ENCODE measurements around the gene LHFPL3. TPM values are rescaled to one million over a fixed set of nuclear protein-coding genes. Genes with fewer than 3 reads are reported as not detected.

Gene LHFPL3
- total RNA-seq, 2 donors from 2014 or later = not detected

- no peak for ATAC-seq (ENCODE audit: insufficient number of reproducible peaks, low FRiP score, low read depth)
- DNase-seq (ENCODE audit: low spot score) = no peak
- no peaks in the 10 kb centered on the region for H3K9me3 ChIP-seq
- no peaks in the 10 kb centered on the region for H3K4me1 ChIP-seq (ENCODE audit: control insufficient read depth in 1 of 2, low read depth in 2 of 2)
- H3K27me3 ChIP-seq (replicated peaks; ENCODE audit: insufficient read depth) = no peaks in the 10 kb centered on the region
- no peak for TF ChIP-seq CTCF (IDR thresholded peaks at IDR 0.05)
- no peaks in the 10 kb centered on the region for H3K36me3 ChIP-seq
- H3K27ac ChIP-seq = no peak overlapping the region
- H3K4me3 ChIP-seq = no peak overlapping the region
Observed at GRCh38 chr7:104621321-104621720, 292.9 kb downstream of the LHFPL3 start.

GRCh38 chr7:104625956-104626355 lies 297.6 kb downstream of the LHFPL3 start:
- Histone ChIP-seq H3K4me3 (no peak overlapping the region), H3K27ac (no peak overlapping the region), H3K4me1 (ENCODE audit: control insufficient read depth in 1 of 2, low read depth in 2 of 2) (no peaks in the 10 kb centered on the region), H3K36me3 (no peaks in the 10 kb centered on the region), H3K27me3 (replicated peaks; ENCODE audit: insufficient read depth) (no peaks in the 10 kb centered on the region), H3K9me3 (no peaks in the 10 kb centered on the region)
- TF ChIP-seq CTCF (IDR thresholded peaks at IDR 0.05) = no peak
- no peak for DNase-seq (ENCODE audit: low spot score)
- no peak for ATAC-seq (ENCODE audit: insufficient number of reproducible peaks, low FRiP score, low read depth)

- no peak for ATAC-seq (ENCODE audit: insufficient number of reproducible peaks, low FRiP score, low read depth)
- Histone ChIP-seq H3K27me3 (replicated peaks; ENCODE audit: insufficient read depth) (no peaks in the 10 kb centered on the region), H3K4me1 (ENCODE audit: control insufficient read depth in 1 of 2, low read depth in 2 of 2) (no peaks in the 10 kb centered on the region), H3K4me3 (no peak overlapping the region), H3K9me3 (no peaks in the 10 kb centered on the region), H3K36me3 (no peaks in the 10 kb centered on the region), H3K27ac (no peak overlapping the region)
- TF ChIP-seq CTCF (IDR thresholded peaks at IDR 0.05) = no peak
- no peak for DNase-seq (ENCODE audit: low spot score)
Observed at GRCh38 chr7:104627516-104627915, 299.1 kb downstream of the LHFPL3 start.

DNA sequence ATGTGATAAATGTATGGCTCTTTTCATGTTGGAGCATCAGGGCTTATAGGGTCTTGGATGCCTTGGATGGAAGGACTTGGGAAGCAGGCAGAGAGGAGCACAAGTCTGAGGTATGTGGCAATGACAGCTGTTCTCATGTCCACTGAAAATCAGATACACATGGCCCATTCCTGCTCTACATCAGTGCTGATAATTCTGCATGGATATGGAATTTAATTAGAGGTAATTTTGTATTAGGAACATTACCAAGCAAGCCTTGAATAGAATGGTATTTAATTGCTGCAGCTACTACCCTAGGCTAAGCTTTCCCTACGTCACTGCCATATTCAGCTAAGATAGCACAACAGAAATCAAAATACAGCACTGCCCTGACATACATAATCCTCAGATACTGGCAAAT lies 299.6 kb downstream of the LHFPL3 start:
- Histone ChIP-seq H3K27me3 (replicated peaks; ENCODE audit: insufficient read depth) (no peaks in the 10 kb centered on the region), H3K27ac (no peak overlapping the region), H3K4me1 (ENCODE audit: control insufficient read depth in 1 of 2, low read depth in 2 of 2) (no peaks in the 10 kb centered on the region), H3K4me3 (no peak overlapping the region), H3K9me3 (no peaks in the 10 kb centered on the region), H3K36me3 (no peaks in the 10 kb centered on the region)
- ATAC-seq (ENCODE audit: insufficient number of reproducible peaks, low FRiP score, low read depth) (no peak), DNase-seq (ENCODE audit: low spot score) (no peak)
- TF ChIP-seq CTCF (IDR thresholded peaks at IDR 0.05) = no peak

GRCh38 chr7:104629408-104629807 lies 301.0 kb downstream of the LHFPL3 start:
- ATAC-seq (ENCODE audit: insufficient number of reproducible peaks, low FRiP score, low read depth) (no peak), DNase-seq (ENCODE audit: low spot score) (no peak)
- no peak for TF ChIP-seq CTCF (IDR thresholded peaks at IDR 0.05)
- Histone ChIP-seq H3K9me3 (no peaks in the 10 kb centered on the region), H3K4me1 (ENCODE audit: control insufficient read depth in 1 of 2, low read depth in 2 of 2) (no peaks in the 10 kb centered on the region), H3K4me3 (no peak overlapping the region), H3K27ac (no peak overlapping the region), H3K36me3 (no peaks in the 10 kb centered on the region), H3K27me3 (replicated peaks; ENCODE audit: insufficient read depth) (no peaks in the 10 kb centered on the region)
